Vagina (tissue), 2 donors: ENCODE measurements around the gene MYO7A.

ENCODE experiments used
- POLR2A ChIP-seq, 2 donors: fragments of 450-650 bp; IDR thresholded peaks; one replicate each; pipeline ENCODE4 v1.6.1; 2017; ENCODE audit warnings: antibody characterized with exemption in 2 of 2, mild to moderate bottlenecking in 2 of 2, moderate library complexity in 2 of 2
- POLR2AphosphoS5 ChIP-seq, 2 donors: sonication (generic); formaldehyde crosslinking; IDR thresholded peaks; one replicate each; pipeline ENCODE4 v1.9.0; 2017; ENCODE audit warnings: antibody characterized with exemption in 2 of 2, mild to moderate bottlenecking in 2 of 2, low read depth in 1 of 2; ENCODE audit not compliant: insufficient read depth in 1 of 2
- TF ChIP-seq, protein P1 (sequence below), 3 experiments: fragments of 450-650 bp in 2 of 3; fragments of 200-600 bp in 1 of 3; sonication (generic) in 1 of 3; IDR thresholded peaks; one replicate each; pipeline ENCODE4 v1.5.1; 2017 to 2019; ENCODE audit warnings: antibody characterized with exemption in 3 of 3, mild to moderate bottlenecking in 2 of 3, moderate library complexity in 2 of 3

DNA sequence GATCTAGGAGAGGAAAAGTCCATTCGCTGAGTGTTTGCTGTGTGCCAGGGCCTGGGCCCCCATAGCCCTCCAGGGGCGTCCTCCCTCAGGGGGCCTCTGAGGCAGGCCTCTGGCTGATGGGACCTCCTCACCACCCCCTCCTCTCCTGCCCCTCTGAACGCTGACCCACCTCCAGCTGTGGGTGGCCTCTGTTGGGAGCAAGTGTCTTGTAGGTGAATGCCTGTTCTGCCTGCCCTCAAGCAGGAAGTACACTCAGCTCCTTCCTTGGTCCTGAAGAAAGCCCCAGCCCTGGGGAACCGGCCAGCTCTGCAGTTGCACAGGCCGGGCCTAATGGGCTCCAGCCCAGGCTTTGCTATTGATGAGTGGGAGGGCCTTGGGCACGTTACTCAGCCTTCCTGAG, 3.5 kb downstream of the MYO7A start:
- no peak for TF ChIP-seq POLR2AphosphoS5 (IDR thresholded peaks at IDR 0.05; ENCODE audit: insufficient read depth in 1 of 2, low read depth in 1 of 2)
- TF ChIP-seq POLR2A (IDR thresholded peaks at IDR 0.05): no peak
- TF ChIP-seq, protein P1, sequence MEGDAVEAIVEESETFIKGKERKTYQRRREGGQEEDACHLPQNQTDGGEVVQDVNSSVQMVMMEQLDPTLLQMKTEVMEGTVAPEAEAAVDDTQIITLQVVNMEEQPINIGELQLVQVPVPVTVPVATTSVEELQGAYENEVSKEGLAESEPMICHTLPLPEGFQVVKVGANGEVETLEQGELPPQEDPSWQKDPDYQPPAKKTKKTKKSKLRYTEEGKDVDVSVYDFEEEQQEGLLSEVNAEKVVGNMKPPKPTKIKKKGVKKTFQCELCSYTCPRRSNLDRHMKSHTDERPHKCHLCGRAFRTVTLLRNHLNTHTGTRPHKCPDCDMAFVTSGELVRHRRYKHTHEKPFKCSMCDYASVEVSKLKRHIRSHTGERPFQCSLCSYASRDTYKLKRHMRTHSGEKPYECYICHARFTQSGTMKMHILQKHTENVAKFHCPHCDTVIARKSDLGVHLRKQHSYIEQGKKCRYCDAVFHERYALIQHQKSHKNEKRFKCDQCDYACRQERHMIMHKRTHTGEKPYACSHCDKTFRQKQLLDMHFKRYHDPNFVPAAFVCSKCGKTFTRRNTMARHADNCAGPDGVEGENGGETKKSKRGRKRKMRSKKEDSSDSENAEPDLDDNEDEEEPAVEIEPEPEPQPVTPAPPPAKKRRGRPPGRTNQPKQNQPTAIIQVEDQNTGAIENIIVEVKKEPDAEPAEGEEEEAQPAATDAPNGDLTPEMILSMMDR (IDR thresholded peaks at IDR 0.05): no peak
